ENCODE results near the gene STMP1.
"Not testable (repeated sequence)": the region's sequence is repeated elsewhere in the genome, so short reads cannot be mapped to it uniquely, and the experiment has no call there.

DNA sequence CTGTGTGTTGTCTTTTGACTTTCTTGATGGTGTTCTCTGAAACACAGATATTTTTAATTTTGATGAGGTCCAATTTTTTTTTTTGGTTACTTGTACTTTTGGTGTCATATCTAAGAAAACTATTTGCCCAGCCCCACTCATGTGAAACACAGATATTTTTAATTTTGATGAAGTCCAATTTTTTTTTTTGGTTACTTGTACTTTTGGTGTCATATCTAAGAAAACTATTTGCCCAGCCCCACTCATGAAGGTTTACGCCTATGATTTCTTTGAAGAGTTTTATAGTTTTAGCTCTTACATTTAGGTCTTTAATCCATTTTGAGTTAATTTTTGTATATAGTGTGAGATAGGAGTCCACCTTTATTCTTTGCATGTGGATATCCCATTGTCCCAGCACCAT lies 5.3 kb downstream of the STMP1 start:
- TF ChIP-seq, protein P1, sequence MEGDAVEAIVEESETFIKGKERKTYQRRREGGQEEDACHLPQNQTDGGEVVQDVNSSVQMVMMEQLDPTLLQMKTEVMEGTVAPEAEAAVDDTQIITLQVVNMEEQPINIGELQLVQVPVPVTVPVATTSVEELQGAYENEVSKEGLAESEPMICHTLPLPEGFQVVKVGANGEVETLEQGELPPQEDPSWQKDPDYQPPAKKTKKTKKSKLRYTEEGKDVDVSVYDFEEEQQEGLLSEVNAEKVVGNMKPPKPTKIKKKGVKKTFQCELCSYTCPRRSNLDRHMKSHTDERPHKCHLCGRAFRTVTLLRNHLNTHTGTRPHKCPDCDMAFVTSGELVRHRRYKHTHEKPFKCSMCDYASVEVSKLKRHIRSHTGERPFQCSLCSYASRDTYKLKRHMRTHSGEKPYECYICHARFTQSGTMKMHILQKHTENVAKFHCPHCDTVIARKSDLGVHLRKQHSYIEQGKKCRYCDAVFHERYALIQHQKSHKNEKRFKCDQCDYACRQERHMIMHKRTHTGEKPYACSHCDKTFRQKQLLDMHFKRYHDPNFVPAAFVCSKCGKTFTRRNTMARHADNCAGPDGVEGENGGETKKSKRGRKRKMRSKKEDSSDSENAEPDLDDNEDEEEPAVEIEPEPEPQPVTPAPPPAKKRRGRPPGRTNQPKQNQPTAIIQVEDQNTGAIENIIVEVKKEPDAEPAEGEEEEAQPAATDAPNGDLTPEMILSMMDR (IDR thresholded peaks at IDR 0.05; ENCODE audit: low read depth, low read length) = not testable (repeated sequence)
- not testable (repeated sequence) for TF ChIP-seq POLR2A (IDR thresholded peaks at IDR 0.05; ENCODE audit: extremely low read depth, insufficient read length)
- TF ChIP-seq, protein P2, sequence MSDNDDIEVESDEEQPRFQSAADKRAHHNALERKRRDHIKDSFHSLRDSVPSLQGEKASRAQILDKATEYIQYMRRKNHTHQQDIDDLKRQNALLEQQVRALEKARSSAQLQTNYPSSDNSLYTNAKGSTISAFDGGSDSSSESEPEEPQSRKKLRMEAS (IDR thresholded peaks at IDR 0.05; ENCODE audit: low read depth, low read length) = not testable (repeated sequence)

Data from NB4 (cell line).